ENCODE data around the gene ZFP37. TPM values are rescaled to one million over a fixed set of nuclear protein-coding genes. Genes with fewer than 3 reads are reported as not detected.
"Not testable (repeated sequence)": the region's sequence is repeated elsewhere in the genome, so short reads cannot be mapped to it uniquely, and the experiment has no call there.

ZFP37 gene
- total RNA-seq: 0.58 and 0.94 TPM in 2 replicates

GRCh38 chr9:113056191-113057106 lies at the start of gene ZFP37:
ZFP37 (minus strand) TSS chr9:113056724; CDS start chr9:113056688, 36 bp downstream.
- H3K4me3 ChIP-seq (ENCODE audit: low read depth, low read length): peak within 1 kb of the TSS; percentile 87
- no peak for TF ChIP-seq CTCF (conservative IDR thresholded peaks at IDR 0.05; ENCODE audit: low read depth, low read length)
- DNase-seq (ENCODE audit: low read depth): peak; percentile 59

GRCh38 chr9:113105345-113105744 lies 48.8 kb upstream of the ZFP37 start:
- DNase-seq (ENCODE audit: low read depth); H3K4me3 ChIP-seq (ENCODE audit: low read depth, low read length): not testable (repeated sequence)

GRCh38 chr9:113095561-113095960 lies 39.0 kb upstream of the ZFP37 start:
- no peak overlapping the region for H3K4me3 ChIP-seq (ENCODE audit: low read depth, low read length)
- TF ChIP-seq CTCF (conservative IDR thresholded peaks at IDR 0.05; ENCODE audit: low read depth, low read length): no peak
- DNase-seq (ENCODE audit: low read depth): no peak

- not testable (repeated sequence) for H3K4me3 ChIP-seq (ENCODE audit: low read depth, low read length); DNase-seq (ENCODE audit: low read depth)
Observed at GRCh38 chr9:113089924-113090323, 33.4 kb upstream of the ZFP37 start.

GRCh38 chr9:113089143-113089505 lies 32.6 kb upstream of the ZFP37 start:
- not testable (repeated sequence) for H3K4me3 ChIP-seq (ENCODE audit: low read depth, low read length); DNase-seq (ENCODE audit: low read depth)

- not testable (repeated sequence) for DNase-seq (ENCODE audit: low read depth); H3K4me3 ChIP-seq (ENCODE audit: low read depth, low read length)
Observed at GRCh38 chr9:113088456-113089142, 32.1 kb upstream of the ZFP37 start.

- DNase-seq (ENCODE audit: low read depth): not testable (repeated sequence)
Observed at GRCh38 chr9:113062932-113063310, 6.4 kb upstream of the ZFP37 start.

GRCh38 chr9:113062256-113062931 lies 5.9 kb upstream of the ZFP37 start:
- H3K4me3 ChIP-seq (ENCODE audit: low read depth, low read length); DNase-seq (ENCODE audit: low read depth): not testable (repeated sequence)

More at GRCh38 chr9:113062932-113063310, 6.4 kb upstream of the ZFP37 start:
- H3K4me3 ChIP-seq (ENCODE audit: low read depth, low read length): not testable (repeated sequence)

GRCh38 chr9:113061072-113061850 lies 4.7 kb upstream of the ZFP37 start:
- not testable (repeated sequence) for H3K4me3 ChIP-seq (ENCODE audit: low read depth, low read length); DNase-seq (ENCODE audit: low read depth)

- H3K4me3 ChIP-seq (ENCODE audit: low read depth, low read length); DNase-seq (ENCODE audit: low read depth): not testable (repeated sequence)
Observed at GRCh38 chr9:113059581-113060284, 3.2 kb upstream of the ZFP37 start.
